Common myeloid progenitor, CD34-positive (primary cell): ENCODE measurements around the gene FOXO6.

Experiments used
- CTCF ChIA-PET: fragments of 350-600 bp; sonication (Branson Sonifier 250); formaldehyde crosslinking; loops from one replicate; lab custom pipeline; 2021; ENCODE audit warnings: antibody characterized with exemption; lab: Charles Lee
- POLR2A ChIA-PET: fragments of 350-600 bp; sonication (Branson Sonifier 250); formaldehyde crosslinking; loops from one replicate; lab custom pipeline; 2021; ENCODE audit warnings: antibody characterized with exemption; lab: Charles Lee
- DNase-seq, 3 donors: peaks; one replicate each; pipeline versions ENCODE4 v3.0.0 to v3.0.0-alpha.2; 2013
- H3K27ac ChIP-seq, 2 experiments: 1 replicate in 1 of 2; 2 replicates in 1 of 2; pipeline ENCODE4 v1.7.0; 2013; ENCODE audit warnings: inconsistent platforms in 2 of 2, low read length in 2 of 2, mild to moderate bottlenecking in 2 of 2, low read depth in 1 of 2, moderate library complexity in 1 of 2; ENCODE audit not compliant: severe bottlenecking in 2 of 2, insufficient read depth in 1 of 2, poor library complexity in 1 of 2
- H3K27me3 ChIP-seq, 5 experiments: replicated peaks in 2 of 5; 1 replicate in 3 of 5; 2 replicates in 2 of 5; pipeline versions ENCODE4 v1.6.1 to v1.7.0; 2013; ENCODE audit warnings: low read length in 4 of 5, mild to moderate bottlenecking in 2 of 5, moderate library complexity in 2 of 5, inconsistent platforms in 1 of 5; ENCODE audit not compliant: insufficient read depth in 5 of 5, control insufficient read depth in 4 of 5
- H3K36me3 ChIP-seq, 4 experiments: 1 replicate in 2 of 4; 2 replicates in 2 of 4; pipeline versions ENCODE4 v1.6.1 to v1.7.0; 2013; ENCODE audit warnings: low read length in 3 of 4, control low read depth in 1 of 4, mild to moderate bottlenecking in 1 of 4; ENCODE audit not compliant: control insufficient read depth in 4 of 4, insufficient read depth in 4 of 4
- H3K4me1 ChIP-seq, 4 experiments: 1 replicate in 3 of 4; 2 replicates in 1 of 4; pipeline versions ENCODE4 v1.6.1 to v1.7.1; 2013; ENCODE audit warnings: low read length in 3 of 4, mild to moderate bottlenecking in 3 of 4, control low read depth in 1 of 4, inconsistent platforms in 1 of 4, moderate library complexity in 1 of 4; ENCODE audit not compliant: control insufficient read depth in 4 of 4, insufficient read depth in 4 of 4; ENCODE audit errors: control extremely low read depth in 1 of 4
- H3K4me3 ChIP-seq, 7 experiments: 1 replicate in 4 of 7; 2 replicates in 3 of 7; pipeline versions ENCODE4 v1.5.1 to v1.7.0; 2013; ENCODE audit warnings: mild to moderate bottlenecking in 7 of 7, low read length in 6 of 7, moderate library complexity in 6 of 7, inconsistent platforms in 2 of 7, low read depth in 2 of 7, control low read depth in 1 of 7; ENCODE audit not compliant: insufficient read depth in 4 of 7, control insufficient read depth in 1 of 7; ENCODE audit errors: extremely low read depth in 1 of 7
- H3K9me3 ChIP-seq, 5 experiments: 1 replicate in 4 of 5; 2 replicates in 1 of 5; pipeline versions ENCODE4 v1.6.1 to v1.7.1; 2013; ENCODE audit warnings: low read length in 4 of 5, mild to moderate bottlenecking in 2 of 5, inconsistent platforms in 1 of 5, low read depth in 1 of 5, moderate library complexity in 1 of 5; ENCODE audit not compliant: control insufficient read depth in 4 of 5, insufficient read depth in 2 of 5; ENCODE audit errors: control extremely low read depth in 1 of 5
- WGBS: methylation state at CpG from one replicate; pipeline ENCODE4 v1.1.5; 2013; ENCODE audit not compliant: insufficient coverage; 5-methylcytosine and 5-hydroxymethylcytosine counted together

Gene FOXO6

GRCh38 chr1:41394369-41394744 lies 33.1 kb downstream of the FOXO6 start:
- Histone ChIP-seq H3K4me3 (no peak overlapping the region), H3K4me1 (no peaks in the 10 kb centered on the region), H3K9me3 (no peaks in the 10 kb centered on the region), H3K27ac (no peak overlapping the region), H3K36me3 (no peaks in the 10 kb centered on the region), H3K27me3 (peaks cover 0 to 25% (median 13%) of the 10 kb centered on the region in 5 experiments)
- CTCF ChIA-PET: interaction anchor here (0.9 to 1.3 kb wide), 5 partner anchors 20 to 78 kb away, joined by 3 to 5 read pairs (median 3); no protein-coding TSS in a partner anchor
- POLR2A ChIA-PET: no interaction called here
- no peak for DNase-seq
- 93% methylated on average over 6 of the region's 10 CpGs for WGBS

GRCh38 chr1:41394959-41395956 lies 34.0 kb downstream of the FOXO6 start:
- 83% methylated on average over 6 of the region's 14 CpGs for WGBS
- H3K4me3 ChIP-seq: no peak overlapping the region
- H3K27me3 ChIP-seq: peaks cover 0 to 25% (median 13%) of the 10 kb centered on the region in 5 experiments
- ChIA-PET CTCF (interaction anchor here (0.9 to 1.6 kb wide), 8 partner anchors 9 to 79 kb away, joined by 3 to 5 read pairs (median 3); no protein-coding TSS in a partner anchor), POLR2A (interaction anchor here (0.6 to 0.8 kb wide), 4 partner anchors 11 to 536 kb away, joined by 3 read pairs; partner anchors contain the start of gene SCMH1)
- no peaks in the 10 kb centered on the region for H3K4me1 ChIP-seq
- H3K27ac ChIP-seq: no peak overlapping the region
- DNase-seq: peak in 2 of 3 donors; percentile 48 to 65
- peaks cover 0 to 2% (median 0%) of the 10 kb centered on the region in 5 experiments for H3K9me3 ChIP-seq
- no peaks in the 10 kb centered on the region for H3K36me3 ChIP-seq

GRCh38 chr1:41396084-41396483 lies 34.9 kb downstream of the FOXO6 start:
- 61% methylated on average over 14 of the region's 14 CpGs for WGBS
- peaks cover 0 to 2% (median 0%) of the 10 kb centered on the region in 5 experiments for H3K9me3 ChIP-seq
- H3K4me3 ChIP-seq: no peak overlapping the region
- DNase-seq: no peak
- no peaks in the 10 kb centered on the region for H3K36me3 ChIP-seq
- H3K4me1 ChIP-seq: no peaks in the 10 kb centered on the region
- peaks cover 0 to 25% (median 13%) of the 10 kb centered on the region in 5 experiments for H3K27me3 ChIP-seq
- POLR2A ChIA-PET: interaction anchor here (0.6 to 0.8 kb wide), 2 partner anchors 10 to 535 kb away, joined by 3 read pairs; no protein-coding TSS in a partner anchor
- CTCF ChIA-PET: interaction anchor here (1.6 kb wide), 1 partner anchor 9 kb away, joined by 4 read pairs; no protein-coding TSS in a partner anchor
- no peak overlapping the region for H3K27ac ChIP-seq

- 72% methylated on average over 3 of the region's 5 CpGs for WGBS
- no peak overlapping the region for H3K4me3 ChIP-seq
- H3K9me3 ChIP-seq: peaks cover 0 to 2% (median 0%) of the 10 kb centered on the region in 5 experiments
- peaks cover 0 to 25% (median 13%) of the 10 kb centered on the region in 5 experiments for H3K27me3 ChIP-seq
- ChIA-PET CTCF (interaction anchor here (0.9 to 1.6 kb wide), 4 partner anchors 10 to 114 kb away, joined by 3 to 4 read pairs (median 3); no protein-coding TSS in a partner anchor), POLR2A (no interaction called here)
- no peak for DNase-seq
- H3K27ac ChIP-seq: no peak overlapping the region
- no peaks in the 10 kb centered on the region for H3K4me1 ChIP-seq
- no peaks in the 10 kb centered on the region for H3K36me3 ChIP-seq
Observed at GRCh38 chr1:41397020-41397419, 35.8 kb downstream of the FOXO6 start.

GRCh38 chr1:41397753-41398330 lies 36.6 kb downstream of the FOXO6 start:
- H3K4me1 ChIP-seq: no peaks in the 10 kb centered on the region
- H3K27ac ChIP-seq: no peak overlapping the region
- DNase-seq: no peak
- peaks cover 0 to 2% (median 0%) of the 10 kb centered on the region in 5 experiments for H3K9me3 ChIP-seq
- no peak overlapping the region for H3K4me3 ChIP-seq
- H3K27me3 ChIP-seq: peaks cover 0 to 25% (median 13%) of the 10 kb centered on the region in 5 experiments
- CTCF ChIA-PET: interaction anchor here (0.9 to 1.3 kb wide), 3 partner anchors 17 to 115 kb away, joined by 3 read pairs; no protein-coding TSS in a partner anchor
- WGBS: 97% methylated on average over 3 of the region's 3 CpGs
- POLR2A ChIA-PET: interaction anchor here (0.6 kb wide), 1 partner anchor 332 kb away, joined by 3 read pairs; no protein-coding TSS in a partner anchor
- no peaks in the 10 kb centered on the region for H3K36me3 ChIP-seq

GRCh38 chr1:41399145-41399795 lies 38.0 kb downstream of the FOXO6 start:
- ChIA-PET CTCF (interaction anchor here (1.0 to 1.6 kb wide), 3 partner anchors 12 to 59 kb away, joined by 3 to 4 read pairs (median 3); no protein-coding TSS in a partner anchor), POLR2A (no interaction called here)
- Histone ChIP-seq H3K27ac (no peak overlapping the region), H3K4me1 (peaks cover 0 to 5% (median 3%) of the 10 kb centered on the region in 4 experiments), H3K36me3 (no peaks in the 10 kb centered on the region), H3K27me3 (peaks cover 0 to 25% (median 15%) of the 10 kb centered on the region in 5 experiments), H3K9me3 (peaks cover 0 to 2% (median 0%) of the 10 kb centered on the region in 5 experiments), H3K4me3 (no peak overlapping the region)
- 90% methylated on average over 6 of the region's 13 CpGs for WGBS
- DNase-seq: no peak
